Dedifferentiated amniotic fluid mesenchymal stem cell (primary cell): ENCODE measurements around the gene ADGRA1.

ENCODE experiments used
- DNase-seq: peaks from one replicate; pipeline ENCODE4 v3.0.0-alpha.2; 2016; ENCODE audit errors: extremely low spot score

The ADGRA1 gene

DNA sequence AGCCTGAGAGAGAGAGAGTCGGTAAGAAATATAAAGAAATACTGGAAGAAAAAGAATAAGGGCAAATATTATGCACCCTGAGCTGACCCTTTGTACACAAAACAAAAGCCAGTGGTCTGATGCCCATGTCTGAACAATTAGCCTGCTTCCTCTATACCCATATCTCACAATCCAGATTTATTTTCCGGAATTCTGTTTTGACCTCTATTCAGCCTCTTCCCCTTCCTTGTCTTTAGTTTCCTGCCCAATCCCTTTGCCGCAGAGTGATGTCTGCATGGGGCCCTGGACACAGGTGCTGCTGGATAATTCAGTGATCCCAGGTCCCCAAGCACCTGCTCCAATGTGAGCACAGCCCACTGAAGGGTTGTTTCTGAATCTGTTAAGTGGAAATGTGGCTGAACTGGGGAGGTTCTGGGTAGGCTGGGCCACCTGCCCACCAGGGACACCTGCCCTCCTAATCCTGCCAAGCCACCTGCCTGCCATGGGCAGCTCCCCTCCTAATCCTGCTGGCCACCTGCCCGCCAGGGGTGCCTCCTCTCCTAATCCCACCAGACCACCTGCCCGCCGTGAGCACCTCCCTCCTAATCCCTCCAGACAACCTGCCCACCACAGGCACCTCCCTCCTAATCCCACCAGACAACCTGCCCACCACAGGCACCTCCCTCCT, 23.0 kb downstream of the ADGRA1 start:
- no peak for DNase-seq

DNA sequence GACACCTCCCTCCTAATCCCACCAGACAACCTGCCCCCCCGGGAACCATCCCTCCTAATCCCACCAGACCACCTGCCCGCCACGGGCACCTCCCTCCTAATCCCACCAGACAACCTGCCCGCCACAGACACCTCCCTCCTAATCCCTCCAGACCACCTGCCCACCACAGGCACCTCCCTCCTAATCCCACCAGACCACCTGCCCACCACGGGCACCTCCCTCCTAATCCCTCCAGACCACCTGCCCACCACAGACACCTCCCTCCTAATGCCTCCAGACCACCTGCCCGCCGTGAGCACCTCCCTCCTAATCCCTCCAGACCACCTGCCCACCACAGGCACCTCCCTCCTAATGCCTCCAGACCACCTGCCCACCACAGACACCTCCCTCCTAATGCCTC, 23.9 kb downstream of the ADGRA1 start:
- DNase-seq = peak; percentile 14

DNA sequence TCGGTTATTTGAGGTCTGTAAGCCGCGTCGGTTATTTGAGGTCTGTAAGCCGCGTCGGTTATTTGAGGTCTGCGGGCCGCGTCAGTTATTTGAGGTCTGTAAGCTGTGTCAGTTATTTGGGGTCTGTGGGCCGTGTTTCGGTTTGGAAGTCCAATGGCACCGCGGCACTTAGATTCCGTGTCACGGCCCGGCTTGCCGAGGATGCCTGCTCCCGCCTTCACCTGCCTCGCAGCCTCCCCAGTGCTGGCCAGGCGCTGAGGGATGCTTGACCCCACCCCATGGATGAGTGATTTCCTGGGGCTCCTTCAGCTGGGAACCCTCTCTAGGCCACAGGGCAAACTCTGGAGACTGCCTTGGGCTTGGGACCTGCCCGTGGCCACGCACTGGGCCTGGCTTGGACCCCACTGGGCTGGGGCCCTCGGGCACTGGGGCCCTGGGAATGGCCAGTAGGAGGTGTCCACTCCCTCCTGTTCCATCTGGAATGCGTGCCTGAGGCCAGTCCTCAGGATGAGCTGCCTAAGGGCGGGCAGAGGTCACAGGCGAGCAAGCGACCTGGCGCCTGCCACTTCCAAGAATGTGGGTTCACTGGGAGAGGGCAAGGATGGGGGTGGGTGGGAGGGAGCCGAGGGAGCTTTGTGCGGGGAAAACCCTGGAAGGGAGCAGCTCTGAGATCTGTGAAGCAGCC, 25.6 kb downstream of the ADGRA1 start:
- no peak for DNase-seq

DNA sequence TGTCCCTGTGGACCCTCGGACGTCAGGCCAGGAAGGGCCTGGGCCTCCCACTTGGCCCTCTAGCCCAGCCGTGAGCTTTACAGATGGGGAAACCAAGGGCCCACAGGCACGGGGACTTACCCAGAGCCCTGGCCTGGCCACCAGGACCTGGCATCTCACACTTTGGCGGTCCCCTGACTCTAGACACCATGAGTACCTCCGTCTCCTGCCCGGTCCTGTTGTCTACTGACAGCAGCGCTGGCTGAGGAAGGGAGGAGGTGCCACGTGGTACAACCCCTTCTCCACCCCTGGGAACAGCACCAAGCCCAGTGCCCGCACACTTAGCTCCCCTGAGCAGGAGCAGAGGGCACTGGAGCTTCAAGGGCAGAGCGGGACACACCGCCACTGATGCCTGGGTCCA, 26.1 kb downstream of the ADGRA1 start:
- DNase-seq = no peak

DNA sequence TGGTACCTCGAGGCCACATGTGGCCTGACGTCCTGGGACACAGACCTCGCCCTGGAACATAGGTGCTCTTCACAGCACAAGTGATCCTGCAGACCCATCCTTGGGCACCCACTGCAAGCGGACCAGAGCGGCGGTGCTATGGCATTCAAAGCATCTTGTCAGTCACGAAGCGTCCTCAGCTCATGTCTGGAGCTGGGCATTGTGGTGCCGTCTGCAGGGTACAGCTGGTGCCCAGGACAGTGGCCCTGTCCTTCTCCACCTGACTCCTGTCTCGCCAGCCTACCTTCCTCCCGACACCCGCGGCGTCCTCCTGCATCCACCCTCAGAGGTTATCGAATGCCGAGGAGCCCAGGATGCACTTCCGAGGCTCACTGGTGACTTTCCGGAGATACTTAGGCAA, 26.5 kb downstream of the ADGRA1 start:
- no peak for DNase-seq

DNA sequence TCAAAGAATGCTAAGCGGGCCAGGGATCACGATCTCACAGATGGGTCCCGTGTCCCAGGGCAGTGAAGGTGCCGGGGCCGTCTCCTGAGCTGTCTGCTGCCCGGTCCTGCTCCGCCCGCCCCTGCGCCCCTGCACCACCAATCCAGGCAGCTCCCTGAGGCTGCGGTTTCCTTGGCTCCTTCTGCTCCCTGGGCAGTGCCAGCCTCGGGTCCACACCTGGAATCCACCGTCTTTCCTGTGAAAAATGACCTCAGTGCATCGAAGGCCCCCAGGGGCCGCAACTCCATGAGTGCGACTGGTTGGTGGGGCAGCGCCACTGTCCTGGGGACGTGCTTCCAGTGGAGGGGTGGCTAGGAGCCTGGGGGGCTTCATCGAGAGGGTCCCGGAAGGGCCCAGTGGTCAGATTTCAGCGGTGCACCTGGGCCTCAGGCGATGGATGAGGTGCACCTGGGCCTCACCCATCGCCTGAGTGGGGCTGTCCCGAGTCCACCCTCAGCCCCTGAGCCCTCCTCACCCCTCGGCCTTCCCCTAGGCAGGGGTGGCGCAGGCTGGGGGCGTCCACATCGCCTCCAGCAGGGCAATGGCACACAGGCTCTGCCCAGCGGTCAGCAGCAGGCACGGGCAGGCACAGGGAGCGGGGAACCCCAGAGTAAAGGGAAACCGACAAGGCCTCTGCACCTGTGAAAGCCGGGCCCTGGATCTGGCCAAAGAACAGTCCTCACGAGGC, 27.2 kb downstream of the ADGRA1 start:
- no peak for DNase-seq

DNA sequence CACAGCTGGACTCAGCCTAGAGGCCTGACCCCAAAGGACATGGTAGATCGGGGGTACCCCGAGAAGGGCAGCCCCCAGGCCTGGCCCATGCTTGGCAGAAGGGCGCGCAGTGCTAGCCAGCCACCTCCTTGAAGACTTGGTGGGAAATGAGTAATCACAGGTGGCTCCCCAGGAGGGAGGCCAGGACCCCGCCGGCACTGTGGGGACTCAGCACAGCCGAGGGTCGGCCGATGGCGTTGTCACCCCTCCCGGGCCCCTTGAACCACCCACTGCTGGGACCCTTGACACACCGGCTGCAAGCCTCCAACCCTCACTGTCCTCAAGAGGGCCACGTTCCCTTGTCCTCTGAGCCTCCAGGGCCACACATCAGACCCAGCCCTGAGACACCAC, 27.7 kb downstream of the ADGRA1 start:
- DNase-seq = no peak

DNA sequence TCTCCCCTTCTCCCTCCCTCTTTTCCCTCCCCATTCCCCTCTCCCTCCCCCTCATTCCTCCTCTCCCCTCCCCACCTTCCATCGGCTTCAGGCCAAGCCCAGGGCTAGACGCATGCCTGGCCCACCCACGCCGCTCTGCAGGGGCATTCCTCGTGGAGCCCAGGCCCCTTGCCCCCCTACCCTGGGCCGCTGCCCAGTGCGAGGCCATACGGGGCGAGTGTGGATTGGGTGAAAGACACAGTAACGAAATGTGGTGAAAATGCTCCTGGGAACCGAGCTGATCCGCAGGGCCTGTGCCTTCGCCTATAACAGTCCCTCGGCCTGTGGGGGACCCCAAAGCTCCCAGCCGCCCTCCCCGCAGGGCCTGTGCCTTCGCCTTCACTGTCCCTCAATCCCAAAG, 28.3 kb downstream of the ADGRA1 start:
- DNase-seq = no peak

DNA sequence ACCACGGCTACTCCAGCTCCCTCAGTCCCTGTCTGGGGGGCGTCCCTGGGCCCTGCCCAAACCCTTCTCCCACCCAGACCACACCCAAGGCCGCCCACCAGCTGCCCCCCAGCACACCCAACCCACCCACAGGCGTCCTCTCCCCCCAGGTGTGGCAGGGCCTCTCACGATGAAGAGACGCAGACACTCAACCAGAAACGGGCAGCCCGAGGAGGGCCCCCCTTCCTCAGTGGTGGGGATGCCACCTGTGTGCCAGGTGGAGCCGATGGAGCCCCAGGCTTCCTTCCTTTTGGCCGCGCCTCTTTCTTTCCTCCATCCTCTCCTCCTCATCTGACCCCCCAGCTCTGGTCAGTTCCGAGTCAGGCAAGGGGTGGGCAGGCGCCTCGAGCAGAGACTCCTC, 28.7 kb downstream of the ADGRA1 start:
- no peak for DNase-seq

DNA sequence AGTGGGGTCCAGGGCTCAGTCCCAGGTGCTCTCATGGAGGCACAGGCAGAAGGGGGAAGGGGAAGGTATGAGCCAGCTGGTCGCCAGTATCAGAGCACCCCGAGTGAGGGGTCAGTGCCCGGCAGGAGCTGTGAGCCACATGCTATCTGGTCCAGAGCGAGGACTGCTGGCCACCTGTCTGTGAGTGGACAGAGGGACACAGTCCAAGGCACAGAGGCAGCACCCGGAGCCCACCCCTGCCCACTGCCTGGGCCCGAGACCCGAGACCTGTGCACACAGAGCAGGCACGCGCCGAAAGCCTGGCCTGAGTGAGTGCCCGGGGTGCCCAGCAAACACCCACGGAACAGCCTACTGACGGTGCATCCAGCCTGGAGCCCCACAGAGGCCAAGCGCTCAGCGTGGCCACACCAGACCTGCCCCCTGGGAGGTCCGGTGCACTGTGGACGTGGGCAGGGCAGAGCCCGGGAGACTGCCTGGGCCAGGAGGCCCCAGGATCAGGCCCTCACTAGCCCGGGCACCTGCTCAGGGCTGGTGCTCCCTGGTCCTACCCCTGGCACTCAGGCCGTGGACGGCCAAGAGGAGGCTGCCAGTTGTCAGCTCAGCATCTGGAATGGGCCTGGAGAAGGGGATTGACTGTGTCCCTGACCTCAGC, 29.4 kb downstream of the ADGRA1 start:
- DNase-seq = no peak

DNA sequence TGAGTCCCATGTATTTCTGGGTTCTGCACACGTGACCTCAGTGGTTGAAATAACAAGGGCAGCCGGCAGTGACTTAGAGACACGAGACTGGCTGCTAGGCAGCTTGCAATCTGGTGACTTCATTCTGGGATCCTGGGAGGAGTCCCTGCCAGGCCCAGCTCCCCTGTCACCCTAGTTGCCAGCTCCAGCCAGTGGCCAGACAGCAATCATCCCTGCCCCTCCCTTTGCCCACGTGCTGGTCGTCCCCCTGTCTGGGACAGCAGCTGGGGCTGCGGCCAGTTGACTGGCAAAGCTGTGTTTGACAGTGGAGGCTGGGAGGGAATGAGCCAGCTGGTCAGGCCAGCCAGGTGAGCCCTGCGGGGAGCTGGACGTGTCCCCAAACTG, 30.0 kb downstream of the ADGRA1 start:
- no peak for DNase-seq

DNA sequence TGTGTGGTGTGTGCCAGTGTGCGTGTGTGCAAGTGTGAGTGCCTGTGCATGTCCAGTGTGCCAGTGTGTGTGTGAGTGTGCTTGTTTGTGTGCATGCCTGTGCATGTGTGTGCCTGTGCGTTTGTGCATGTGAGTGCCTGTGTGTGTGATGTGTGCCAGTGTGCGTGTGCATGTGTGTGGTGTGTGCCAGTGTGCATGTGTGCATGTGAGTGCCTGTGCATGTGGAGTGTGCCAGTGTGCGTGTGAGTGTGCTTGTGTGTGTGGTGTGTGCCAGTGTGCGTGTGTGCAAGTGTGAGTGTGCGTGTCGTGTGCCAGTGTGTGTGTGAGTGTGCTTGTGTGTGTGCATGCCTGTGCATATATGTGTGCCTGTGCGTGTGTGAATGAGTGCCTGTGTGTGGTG, 33.8 kb downstream of the ADGRA1 start:
- DNase-seq = no peak

DNA sequence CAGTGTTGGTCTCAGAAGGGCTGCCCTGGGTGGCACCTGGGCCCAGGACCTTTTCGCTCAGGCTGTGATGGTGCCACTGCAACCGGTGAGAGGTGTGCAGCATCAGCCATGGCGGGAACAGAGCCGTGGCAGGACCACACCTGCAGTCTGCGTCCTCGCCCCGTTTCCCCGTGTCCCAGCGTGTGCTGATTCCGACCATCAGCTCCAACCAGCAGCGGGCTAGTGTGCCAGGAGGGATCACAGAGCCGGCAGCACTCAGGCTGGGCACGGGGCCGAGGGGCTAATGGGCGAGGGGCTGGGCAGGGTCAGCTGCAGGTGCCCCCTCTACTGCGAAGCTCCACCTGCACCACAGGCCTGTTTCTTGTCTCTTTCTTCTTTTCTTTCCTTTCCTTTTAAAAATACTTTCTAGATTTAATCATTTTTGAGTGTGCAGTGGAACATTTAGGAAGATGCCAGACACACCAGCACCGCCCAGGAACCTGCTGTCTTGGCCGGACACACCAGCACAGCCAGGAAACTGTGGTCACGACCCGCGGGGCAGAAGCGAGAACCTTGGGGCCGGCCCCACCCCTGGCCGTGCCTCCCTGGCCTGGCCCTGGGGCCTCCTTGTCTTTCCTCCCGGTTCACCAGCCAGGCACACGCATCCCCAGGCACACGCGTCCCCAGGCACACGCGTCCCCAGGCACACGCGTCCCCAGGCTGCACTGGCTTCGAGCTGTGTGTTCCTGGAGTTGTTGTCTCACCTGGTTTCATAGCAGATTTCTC, 34.6 kb downstream of the ADGRA1 start:
- DNase-seq = no peak

DNA sequence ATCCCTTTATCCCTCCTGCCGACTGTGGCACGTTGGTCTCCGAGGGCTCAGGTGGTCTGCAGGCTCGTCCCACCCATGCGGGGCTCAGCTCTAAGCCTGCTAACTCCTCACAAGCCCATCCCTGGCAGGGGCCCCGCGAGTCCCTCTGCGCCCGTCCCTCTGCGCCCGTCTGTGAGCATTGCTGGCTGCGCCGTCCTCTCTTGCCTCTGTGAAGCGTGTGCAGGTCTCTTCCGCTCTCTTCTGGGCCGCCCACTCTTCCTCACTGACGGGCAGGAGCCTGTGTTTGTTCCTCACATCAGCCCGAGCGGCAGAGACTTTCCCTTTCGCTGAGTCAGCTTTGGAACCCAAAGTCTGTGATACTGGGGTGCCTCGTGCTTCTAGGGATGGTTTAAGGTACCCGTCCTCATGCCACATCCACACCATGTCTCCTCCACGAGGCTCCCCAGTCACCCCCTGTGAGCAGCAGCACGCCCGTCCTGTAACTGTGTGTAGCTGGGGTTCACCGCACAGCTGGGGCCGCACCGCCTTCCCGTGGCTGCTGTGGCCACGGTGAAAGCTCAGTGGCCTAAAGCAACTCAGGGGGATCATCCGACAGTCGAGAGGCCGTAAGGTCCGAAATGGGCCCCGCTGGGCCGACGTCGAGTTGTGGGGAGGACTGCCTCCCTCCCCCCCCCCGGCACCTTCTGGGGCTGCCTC, 35.5 kb downstream of the ADGRA1 start:
- DNase-seq = no peak

DNA sequence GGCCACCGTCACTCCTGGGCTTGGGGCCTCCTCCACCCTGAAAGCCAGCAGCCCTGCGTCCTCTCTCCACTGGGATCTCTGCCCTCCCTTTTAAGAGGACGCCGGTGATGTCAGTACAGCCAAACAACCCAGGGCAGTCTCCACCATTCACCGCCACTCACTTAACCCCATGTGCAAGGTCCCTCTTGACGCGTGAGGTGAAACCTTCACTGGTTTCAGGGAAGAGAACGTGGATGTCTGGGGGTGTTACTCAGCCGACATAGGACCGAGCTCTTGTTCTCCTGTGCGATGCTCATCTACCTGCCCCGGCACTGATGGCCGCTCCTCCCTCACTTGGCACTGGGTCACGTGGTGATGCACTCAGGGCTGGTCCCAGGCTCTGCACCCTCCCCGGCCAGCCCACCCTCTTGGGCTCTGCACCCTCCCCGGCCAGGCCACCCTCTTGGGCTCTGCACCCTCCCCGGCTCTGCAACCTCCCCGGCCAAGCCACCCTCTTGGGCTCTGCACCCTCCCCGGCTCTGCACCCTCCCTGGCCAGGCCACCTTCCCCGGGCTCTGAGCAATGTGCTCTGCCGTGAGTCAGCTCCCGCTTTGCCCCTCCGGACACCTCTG, 36.1 kb downstream of the ADGRA1 start:
- DNase-seq = no peak

DNA sequence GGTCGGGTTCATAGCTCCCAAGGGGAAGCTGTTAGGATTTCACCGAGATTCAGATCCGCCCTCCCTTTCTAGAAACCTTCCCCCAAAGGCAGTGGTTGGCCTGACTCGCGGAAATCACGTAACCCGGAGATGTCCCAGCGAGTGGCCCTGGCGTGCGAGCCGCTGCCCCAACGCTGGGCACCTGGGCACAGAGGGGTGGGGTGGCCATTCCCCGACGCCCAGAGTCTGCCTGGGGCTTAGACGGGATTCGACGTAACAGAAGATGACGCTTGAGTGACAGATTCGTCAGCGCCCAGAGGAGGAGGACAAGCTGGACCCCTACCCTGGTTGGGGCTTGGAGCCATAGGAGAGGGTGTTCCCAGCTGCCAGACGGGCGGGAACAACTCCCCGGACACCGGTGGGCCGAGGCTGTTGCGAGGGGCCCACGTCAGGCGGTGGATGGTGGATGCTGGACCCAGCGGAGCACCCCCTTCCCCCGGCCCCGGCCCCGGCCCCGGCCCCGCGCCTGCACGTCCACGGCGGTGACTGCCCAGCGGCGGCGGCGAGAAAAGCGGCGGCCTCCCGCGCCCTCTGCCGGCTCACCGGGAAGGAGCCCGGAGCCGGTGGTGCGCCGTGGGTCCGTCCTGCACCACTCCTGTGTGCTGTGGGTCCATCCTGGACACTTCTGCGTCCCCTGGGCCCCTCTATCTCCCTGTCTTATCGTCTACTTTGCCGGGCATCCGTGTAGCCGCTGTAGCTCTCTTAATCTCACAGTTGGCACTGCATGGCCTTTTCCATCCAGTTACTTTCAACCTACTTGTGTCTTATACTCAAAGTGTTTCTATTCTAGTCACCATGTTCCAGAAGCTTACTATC, 36.9 kb downstream of the ADGRA1 start:
- DNase-seq = peak; percentile 16

DNA sequence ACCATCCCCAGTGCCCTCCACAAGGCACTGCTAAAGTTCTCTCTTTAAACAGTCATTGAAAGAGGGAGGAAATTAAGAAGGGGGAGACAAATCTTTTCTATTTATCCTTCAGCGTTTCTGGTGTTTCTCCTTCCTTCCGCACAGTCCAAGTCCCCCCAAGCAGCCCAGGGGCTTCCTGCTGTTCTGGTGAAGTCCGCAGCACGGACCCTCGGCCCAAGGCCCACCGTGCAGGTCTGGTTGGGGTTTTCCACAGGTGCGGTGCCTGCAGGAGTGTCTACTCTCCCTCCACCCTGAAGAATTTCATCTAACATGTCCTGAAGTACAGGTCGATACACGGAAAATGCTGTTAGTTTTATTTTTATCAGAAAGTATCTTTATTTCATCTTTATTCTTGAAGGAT, 38.2 kb downstream of the ADGRA1 start:
- no peak for DNase-seq

DNA sequence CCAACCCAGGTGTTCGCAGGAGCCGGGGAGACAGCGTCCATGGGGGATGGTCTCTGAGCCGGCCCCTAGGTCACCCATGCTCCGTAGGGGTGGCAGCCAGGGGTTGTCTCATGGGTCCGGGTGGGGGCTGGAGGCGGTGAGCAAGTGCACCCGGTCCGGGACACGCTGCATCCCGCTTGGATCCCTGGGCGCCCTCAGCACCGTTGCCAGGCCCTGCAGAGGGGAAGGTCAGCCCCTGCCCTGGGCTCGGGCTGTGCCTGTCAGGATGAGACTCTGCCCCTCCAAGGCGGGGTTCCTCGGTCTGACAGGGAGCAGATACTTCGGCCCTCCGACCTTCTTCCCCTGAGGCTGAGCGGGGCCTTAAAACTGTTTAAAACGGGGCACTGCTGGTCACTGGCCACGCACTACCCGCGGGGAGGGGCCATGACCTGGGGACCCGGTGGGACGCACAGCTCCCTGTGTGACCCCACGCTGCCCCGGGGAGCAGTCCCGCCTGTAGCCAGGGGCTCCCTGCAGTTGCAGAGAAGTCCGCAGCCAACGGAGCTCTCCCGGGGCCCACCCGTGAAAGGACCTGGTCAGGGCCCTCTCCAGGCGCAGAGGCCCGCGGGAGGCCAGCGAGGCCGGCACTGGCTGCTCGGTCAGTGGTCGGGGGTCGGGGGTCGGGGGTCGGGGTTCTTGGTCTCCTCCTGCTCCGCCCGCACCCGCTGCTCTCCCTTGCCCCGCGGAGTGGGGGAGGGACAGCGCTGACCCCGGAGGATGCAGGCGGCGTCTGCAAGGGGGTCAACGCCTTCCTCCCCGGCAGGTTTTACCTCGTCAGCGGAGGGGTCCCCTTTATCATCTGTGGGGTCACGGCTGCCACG, 38.9 kb downstream of the ADGRA1 start:
- no peak for DNase-seq
